K562 (cell line): Measurements from ENCODE around the gene PKLR. TPM values are rescaled to one million over a fixed set of nuclear protein-coding genes. Genes with fewer than 3 reads are reported as not detected.

Source experiments
- ATAC-seq: fragments of 200-7000 bp; cut with Tn5 transposase; 3 replicates; pipeline ENCODE4 v1.9.1; 2020; ENCODE audit warnings: moderate library complexity
- BruUV-seq: library from RNA; stranded (reverse); fragments of 400-500 nt; replicated peaks from 2 replicates; lab custom pipeline; 2021; lab: Mats Ljungman, UMichigan
- CTCF ChIA-PET: fragments of 300-600 bp; formaldehyde crosslinking; extraction: SDS; loops from one replicate; lab custom pipeline; 2021; ENCODE audit warnings: low intra/inter-chr PET ratio; lab: Yijun Ruan, JAX
- POLR2A ChIA-PET: fragments of 300-600, 350-650 bp; sonication (Branson Sonifier 250); formaldehyde crosslinking; extraction: SDS; loops from one replicate; lab custom pipeline; 2021; ENCODE audit warnings: antibody characterized with exemption, inconsistent platforms; lab: Yijun Ruan, JAX
- DNase-seq, 4 experiments: peaks; one replicate each; pipeline versions ENCODE4 v3.0.0 to v3.0.0-alpha.2; 2011 to 2018; ENCODE audit warnings: low spot score in 3 of 4, mixed read lengths in 3 of 4; ENCODE audit errors: extremely low read depth in 1 of 4
- FAIRE-seq: peaks from 2 replicates; lab custom pipeline; 2011; peaks lifted over from hg19 to GRCh38; lab: Jason Lieb, UNC
- H2AFZ ChIP-seq: 2 replicates; pipeline ENCODE4 v1.6.0; 2011; ENCODE audit warnings: low read depth, low read length, control low read depth, inconsistent platforms
- H3K27ac ChIP-seq: fragments of 200-600 bp; 3 replicates; pipeline ENCODE4 v1.8.0; 2011; ENCODE audit warnings: low read depth, mild to moderate bottlenecking, control low read depth, inconsistent platforms, low read length, moderate library complexity, mixed read lengths; ENCODE audit errors: extremely low read depth
- H3K27me3 ChIP-seq, 2 experiments: fragments of 300-600 bp in 1 of 2; 2 replicates in 1 of 2; 3 replicates in 1 of 2; pipeline versions ENCODE4 v1.6.0 to v1.8.0; 2011; ENCODE audit warnings: inconsistent platforms in 2 of 2, low read length in 2 of 2, mild to moderate bottlenecking in 1 of 2, mixed read lengths in 1 of 2, moderate library complexity in 1 of 2; ENCODE audit not compliant: control insufficient read depth in 2 of 2, insufficient read depth in 2 of 2
- H3K36me3 ChIP-seq: fragments of 300-600 bp; 3 replicates; pipeline ENCODE4 v1.8.0; 2011; ENCODE audit warnings: mild to moderate bottlenecking, low read length, inconsistent platforms; ENCODE audit not compliant: control insufficient read depth, insufficient read depth
- H3K4me1 ChIP-seq, 2 experiments: fragments of 200-600 bp in 1 of 2; replicated peaks in 1 of 2; 2 replicates in 1 of 2; 3 replicates in 1 of 2; pipeline versions ENCODE4 v1.5.1 to v1.8.0; 2011; ENCODE audit warnings: inconsistent platforms in 2 of 2, low read length in 2 of 2, mild to moderate bottlenecking in 1 of 2, mixed read lengths in 1 of 2, moderate library complexity in 1 of 2; ENCODE audit not compliant: control insufficient read depth in 2 of 2, insufficient read depth in 2 of 2
- H3K4me2 ChIP-seq: 2 replicates; pipeline ENCODE4 v1.6.1; 2011; ENCODE audit warnings: low read length, control low read depth, inconsistent platforms, mixed read lengths; ENCODE audit not compliant: insufficient read depth
- H3K4me3 ChIP-seq: fragments of 200-600 bp; sonication (generic), shearing (Covaris generic); 2 replicates; pipeline ENCODE4 v1.5.1; 2016; ENCODE audit warnings: control low read depth, inconsistent platforms
- H3K79me2 ChIP-seq: fragments of 200-600 bp; 3 replicates; pipeline ENCODE4 v1.8.0; 2011; ENCODE audit warnings: low read length, inconsistent platforms; ENCODE audit not compliant: control insufficient read depth, insufficient read depth
- H3K9ac ChIP-seq, 2 experiments: 2 replicates each; pipeline versions ENCODE4 v1.6.0 to v1.6.1; 2011; ENCODE audit warnings: low read depth in 2 of 2, low read length in 2 of 2, control low read depth in 1 of 2, inconsistent platforms in 1 of 2, mild to moderate bottlenecking in 1 of 2, mixed read lengths in 1 of 2; ENCODE audit not compliant: insufficient read depth in 1 of 2
- H3K9me1 ChIP-seq: one replicate; pipeline ENCODE4 v1.6.0; 2011; ENCODE audit warnings: inconsistent platforms, mild to moderate bottlenecking, low read length, moderate library complexity; ENCODE audit not compliant: control insufficient read depth, insufficient read depth
- H3K9me3 ChIP-seq: replicated peaks from 2 replicates; pipeline ENCODE4 v1.5.1; 2011; ENCODE audit warnings: low read depth, low read length, inconsistent platforms; ENCODE audit not compliant: control insufficient read depth, insufficient read depth
- H4K20me1 ChIP-seq: replicated peaks from 2 replicates; pipeline ENCODE4 v1.6.1; 2011; ENCODE audit warnings: low read length, inconsistent platforms, mixed read lengths; ENCODE audit not compliant: control insufficient read depth, insufficient read depth
- CHD1 ChIP-seq: fragments of 200-600 bp; sonication (generic); IDR thresholded peaks from one replicate; pipeline ENCODE4 v1.6.1; 2012; ENCODE audit warnings: mild to moderate bottlenecking, moderate library complexity, low read length, inconsistent platforms
- CREB5 ChIP-seq: fragments of 250-450 bp; sonication (Bioruptor Pico); IDR thresholded peaks from 2 replicates; pipeline ENCODE4 v1.5.0; 2020; ENCODE audit warnings: mild to moderate bottlenecking
- ELK3 ChIP-seq: fragments of 450-650 bp; formaldehyde crosslinking; IDR thresholded peaks from 2 replicates; pipeline ENCODE4 v1.4.0; 2020; ENCODE audit warnings: mild to moderate bottlenecking
- KLF10 ChIP-seq: fragments of 250-450 bp; sonication (Bioruptor Pico); IDR thresholded peaks from 2 replicates; pipeline ENCODE4 v1.6.1; 2021; ENCODE audit warnings: matching md5 sums
- PCBP1 ChIP-seq: fragments of 200-400 bp; formaldehyde crosslinking; IDR thresholded peaks from 2 replicates; pipeline ENCODE4 v1.6.1; 2018; ENCODE audit warnings: mild to moderate bottlenecking, low read depth, low read length; ENCODE audit not compliant: poor library complexity, severe bottlenecking
- POLR2AphosphoS5 ChIP-seq: IDR thresholded peaks from 2 replicates; pipeline ENCODE4 v1.6.1; 2011; ENCODE audit warnings: mild to moderate bottlenecking, low read depth, low read length, moderate library complexity; ENCODE audit not compliant: control insufficient read depth, insufficient read depth
- TCF7L2 ChIP-seq: fragments of 150-350 bp; IDR thresholded peaks from 2 replicates; pipeline ENCODE4 v1.6.1; 2016; ENCODE audit warnings: low read depth, mild to moderate bottlenecking, low read length, moderate library complexity
- ZNF436 ChIP-seq: fragments of 250-450, 450-650 bp; sonication (Bioruptor Pico); formaldehyde crosslinking; IDR thresholded peaks from 2 replicates; pipeline ENCODE4 v1.7.0; 2020; ENCODE audit warnings: mild to moderate bottlenecking
- ZNF695 ChIP-seq: fragments of 450-650 bp; formaldehyde crosslinking; IDR thresholded peaks from 2 replicates; pipeline ENCODE4 v1.4.0; 2020; ENCODE audit warnings: mild to moderate bottlenecking, moderate library complexity
- WGBS: fragments of 100-300 bp; shearing (Covaris generic); methylation state at CpG from one replicate; pipeline ENCODE4 v1.1.6; 2016; ENCODE audit warnings: low coverage, mixed read lengths; ENCODE audit not compliant: insufficient coverage; ENCODE audit errors: missing lambda C conversion rate; 5-methylcytosine and 5-hydroxymethylcytosine counted together
- in situ Hi-C: fragments of 300-500 bp; cut with MboI; formaldehyde crosslinking; loops from 4 replicates; pipeline ENCODE4 v1.15.0; 2018; ENCODE audit warnings: inconsistent platforms, mixed read lengths
- intact Hi-C: fragments of 100-400 bp; cut with micrococcal nuclease; formaldehyde crosslinking; loops from 2 replicates; pipeline ENCODE4 v1.14.2; 2022
- polyA plus RNA-seq, 8 experiments: library from polyadenylated mRNA; depleted of rRNA in 4 of 8; stranded (reverse) in 5 of 8; unstranded in 3 of 8; fragments of >200 nt; fragmentation: Nextera tagmentation in 2 of 8; fragmentation: Illumina TruSeq in 1 of 8; extraction: Ambion mirVana in 2 of 8; extraction: Trizol in 1 of 8; gene quantifications; 2 replicates each; pipeline versions ENCODE4 v1.2.1 to v1.2.3, GENCODE V29; 2011 to 2014; ENCODE audit warnings: inconsistent platforms in 1 of 8, missing spikeins in 1 of 8
- total RNA-seq, 7 experiments: library from RNA; depleted of rRNA in 6 of 7; stranded (reverse); fragments of >200 nt in 6 of 7; fragmentation: Illumina TruSeq in 2 of 7; extraction: Trizol in 2 of 7; gene quantifications; 2 replicates each; pipeline versions ENCODE4 v1.2.1 to v1.2.3, GENCODE V29; 2011 to 2021; ENCODE audit warnings: low replicate concordance in 1 of 7

PKLR gene
- total and polyA plus RNA-seq, 9 of the 15 experiments (the other 6 are each of a cell fraction or from before 2014, with no cell fraction given): 10.7 to 78.4 (median 38.2) TPM

- Histone ChIP-seq H4K20me1 (0 out of 2 replicates have a peak, but pooled peaks cover 2% of the 10 kb centered on the region), H2AFZ (no peak overlapping the region), H3K36me3 (peaks cover 73% of the 10 kb centered on the region), H3K9me3 (no peaks in the 10 kb centered on the region), H3K27me3 (no peaks in the 10 kb centered on the region), H3K9me1 (no peaks in the 10 kb centered on the region), H3K4me1 (peaks cover 11 to 15% of the 10 kb centered on the region in 2 experiments; a peak in 3 of 5 replicates), H3K9ac (peak overlapping the region in 1 of 2 experiments; percentile 70; a peak in 2 of 4 replicates), H3K27ac (no peak overlapping the region), H3K4me3 (no peak overlapping the region), H3K79me2 (peaks cover 46% of the 10 kb centered on the region), H3K4me2 (peak overlapping the region; percentile 18)
- DNase-seq: no peak
- 96% methylated on average over 6 of the region's 8 CpGs for WGBS
- no TSS peak for BruUV-seq
- no peak for ATAC-seq
- FAIRE-seq: no peak
- in situ Hi-C loops: loop anchor here (25.0 kb wide), 1 partner anchor 1424 kb away; the partner anchor contains the start of genes ISG20L2, METTL25B and MRPL24
- POLR2A ChIA-PET: interaction anchor here (0.6 kb wide), 1 partner anchor 303 kb away, joined by 3 read pairs; no protein-coding TSS in a partner anchor
- intact Hi-C loops: no loop called here
- no peak for TF ChIP-seq TCF7L2
- CTCF ChIA-PET: no interaction called here
Measured at GRCh38 chr1:155313261-155313660, 12.0 kb upstream of the PKLR start.

GRCh38 chr1:155309423-155310021, 8.3 kb upstream of the PKLR start:
- Histone ChIP-seq H3K9me3 (no peaks in the 10 kb centered on the region), H3K27ac (peak overlapping the region; percentile 93), H3K36me3 (peaks cover 43% of the 10 kb centered on the region), H3K4me2 (peak overlapping the region; percentile 96), H3K27me3 (no peaks in the 10 kb centered on the region), H3K4me1 (peaks cover 23 to 35% of the 10 kb centered on the region in 2 experiments; a peak in 4 of 5 replicates), H2AFZ (peak overlapping the region; percentile 50; the same call in 1 of the 2 replicates), H3K79me2 (peaks cover 46% of the 10 kb centered on the region), H3K9me1 (no peaks in the 10 kb centered on the region), H3K4me3 (peak overlapping the region; percentile 75), H4K20me1 (0 out of 2 replicates have a peak, but pooled peaks cover 2% of the 10 kb centered on the region), H3K9ac (peak overlapping the region; percentile 95 to 96)
- FAIRE-seq: peak; percentile 55
- in situ Hi-C loops (loop anchor here (25.0 kb wide), 1 partner anchor 1428 kb away; the partner anchor contains the start of genes ISG20L2, METTL25B and MRPL24), intact Hi-C loops (loop anchor here (2.0 kb wide), 1 partner anchor 13 kb away; no protein-coding TSS in a partner anchor)
- POLR2A ChIA-PET: interaction anchor here (1.1 kb wide), 1 partner anchor 11 kb away, joined by 4 read pairs; the partner anchor contains the start of gene RUSC1
- WGBS: 2% methylated on average over 8 of the region's 11 CpGs
- BruUV-seq: no TSS peak
- ATAC-seq: peak; percentile 11
- DNase-seq: peak; percentile 37 to 61 (median 54)
- CTCF ChIA-PET: interaction anchor here (3.0 kb wide), 1 partner anchor 59 kb away, joined by 23 read pairs; no protein-coding TSS in a partner anchor
- no peak for TF ChIP-seq ELK3 (CRISPR knock-in tag)
- no peak for TF ChIP-seq PCBP1
- no peak for TF ChIP-seq ZNF436 (CRISPR knock-in tag)
- TF ChIP-seq KLF10 (CRISPR knock-in tag): no peak
- TF ChIP-seq CHD1: peak; percentile 77
- TF ChIP-seq POLR2AphosphoS5: peak; percentile 38
- TF ChIP-seq CREB5 (CRISPR knock-in tag): no peak
- no peak for TF ChIP-seq ZNF695 (CRISPR knock-in tag)
